GM12878 (cell line): ENCODE data around the gene ZNF646. TPM values are rescaled to one million over a fixed set of nuclear protein-coding genes. Genes with fewer than 3 reads are reported as not detected.
A peak's percentile ranks its signal among the peaks of the same experiment; 100 is the strongest.

Source experiments
- ATAC-seq: fragments of 200-7000 bp; cut with Tn5 transposase; 3 replicates; pipeline ENCODE4 v1.9.1; 2020; ENCODE audit warnings: mild to moderate bottlenecking, moderate library complexity
- BruUV-seq: library from RNA; stranded (reverse); fragments of 400-500 nt; replicated peaks from 2 replicates; lab custom pipeline; 2021; lab: Mats Ljungman, UMichigan
- CTCF ChIA-PET: fragments of 300-600 bp; sonication (Branson Sonifier 250); formaldehyde crosslinking; extraction: SDS; loops from one replicate; lab custom pipeline; 2021; ENCODE audit warnings: inconsistent platforms; lab: Yijun Ruan, JAX
- POLR2A ChIA-PET: fragments of 350-600 bp; formaldehyde crosslinking; extraction: SDS; loops from one replicate; lab custom pipeline; 2021; ENCODE audit warnings: inconsistent platforms; lab: Charles Lee
- RAD21 ChIA-PET: fragments of 300-600 bp; sonication (Branson Sonifier 250); formaldehyde crosslinking; loops from one replicate; lab custom pipeline; 2023; ENCODE audit warnings: antibody characterized with exemption; ENCODE audit not compliant: unreplicated experiment; lab: Charles Lee
- SMC1A ChIA-PET: fragments of 300-600 bp; sonication (Branson Sonifier 250); formaldehyde crosslinking; loops from one replicate; lab custom pipeline; 2023; ENCODE audit not compliant: unreplicated experiment, uncharacterized antibody; lab: Charles Lee
- DNase-seq: peaks from one replicate; pipeline ENCODE4 v3.0.0-alpha.2; 2011; ENCODE audit warnings: low read depth, low spot score
- FAIRE-seq: peaks from 3 replicates; lab custom pipeline; 2011; peaks lifted over from hg19 to GRCh38; lab: Jason Lieb, UNC
- H2AFZ ChIP-seq: 2 replicates; pipeline ENCODE4 v1.6.0; 2011; ENCODE audit warnings: low read depth, low read length, control low read depth; ENCODE audit not compliant: control insufficient read depth
- H3K27ac ChIP-seq: 2 replicates; pipeline ENCODE4 v1.5.1; 2011; ENCODE audit warnings: control low read depth; ENCODE audit not compliant: control insufficient read depth, insufficient read depth
- H3K27me3 ChIP-seq, 2 experiments: replicated peaks in 1 of 2; 2 replicates each; pipeline versions ENCODE4 v1.6.0 to v1.6.1; 2011; ENCODE audit warnings: low read length in 1 of 2; ENCODE audit not compliant: control insufficient read depth in 2 of 2, insufficient read depth in 2 of 2
- H3K36me3 ChIP-seq, 2 experiments: 2 replicates each; pipeline ENCODE4 v1.5.1; 2011; ENCODE audit warnings: low read length in 1 of 2; ENCODE audit not compliant: control insufficient read depth in 2 of 2, insufficient read depth in 2 of 2
- H3K4me1 ChIP-seq: 2 replicates; pipeline ENCODE4 v1.6.1; 2011; ENCODE audit warnings: mild to moderate bottlenecking, low read length, moderate library complexity, mixed read lengths; ENCODE audit not compliant: control insufficient read depth, insufficient read depth
- H3K4me2 ChIP-seq: 2 replicates; pipeline ENCODE4 v1.6.0; 2011; ENCODE audit warnings: control low read depth; ENCODE audit not compliant: control insufficient read depth, insufficient read depth
- H3K4me3 ChIP-seq: fragments of 200-600 bp; sonication (generic); 2 replicates; pipeline ENCODE4 v1.5.1; 2016
- H3K79me2 ChIP-seq: 2 replicates; pipeline ENCODE4 v1.6.0; 2011; ENCODE audit warnings: low read length; ENCODE audit not compliant: control insufficient read depth, insufficient read depth
- H3K9ac ChIP-seq: 2 replicates; pipeline ENCODE4 v1.8.0; 2011; ENCODE audit warnings: low read length, control low read depth, mixed read lengths; ENCODE audit not compliant: control insufficient read depth, insufficient read depth
- H3K9me3 ChIP-seq: replicated peaks from 3 replicates; pipeline ENCODE4 v1.5.1; 2011; ENCODE audit warnings: mild to moderate bottlenecking, low read length; ENCODE audit not compliant: control insufficient read depth, insufficient read depth
- H4K20me1 ChIP-seq: 2 replicates; pipeline ENCODE4 v1.6.0; 2011; ENCODE audit not compliant: control insufficient read depth, insufficient read depth
- DPF2 ChIP-seq: fragments of 450-650 bp; IDR thresholded peaks from 2 replicates; pipeline ENCODE4 v1.6.1; 2017; ENCODE audit warnings: mild to moderate bottlenecking
- MTA2 ChIP-seq: fragments of 450-650 bp; IDR thresholded peaks from 2 replicates; pipeline ENCODE4 v1.6.1; 2016; ENCODE audit warnings: low read depth, mild to moderate bottlenecking, moderate library complexity
- NFYB ChIP-seq: IDR thresholded peaks from 2 replicates; pipeline ENCODE4 v1.6.1; 2011; ENCODE audit warnings: low read depth, mild to moderate bottlenecking, low read length, improper control_type of control experiment, moderate library complexity; ENCODE audit not compliant: insufficient read depth
- NR2F1 ChIP-seq: fragments of 450-650 bp; conservative IDR thresholded peaks from 2 replicates; pipeline ENCODE4 v1.6.1; 2017; ENCODE audit warnings: mild to moderate bottlenecking
- RUNX3 ChIP-seq: IDR thresholded peaks from 2 replicates; pipeline ENCODE4 v1.6.1; 2012; ENCODE audit warnings: low read length, inconsistent platforms
- SUZ12 ChIP-seq: fragments of 200-600 bp; sonication (generic); IDR thresholded peaks from one replicate; pipeline ENCODE4 v1.6.1; 2018; ENCODE audit warnings: antibody characterized with exemption, mild to moderate bottlenecking; ENCODE audit not compliant: unreplicated experiment
- TCF7 ChIP-seq: IDR thresholded peaks from 2 replicates; pipeline ENCODE4 v1.6.1; 2014; ENCODE audit warnings: antibody characterized with exemption, borderline replicate concordance
- ZNF207 ChIP-seq: fragments of 450-650 bp; IDR thresholded peaks from 2 replicates; pipeline ENCODE4 v1.6.1; 2014; ENCODE audit warnings: antibody characterized with exemption, mild to moderate bottlenecking, borderline replicate concordance
- WGBS: methylation state at CpG from one replicate; pipeline ENCODE4 v1.1.6; 2016; ENCODE audit warnings: low lambda C conversion rate; ENCODE audit not compliant: insufficient replicate concordance, insufficient coverage; ENCODE audit errors: missing lambda C conversion rate; 5-methylcytosine and 5-hydroxymethylcytosine counted together
- in situ Hi-C: fragments of 300-500 bp; cut with MboI; formaldehyde crosslinking; loops from 9 replicates; pipeline ENCODE4 v1.14.3; 2018; ENCODE audit warnings: mixed read lengths
- intact Hi-C: fragments of 100-400 bp; cut with micrococcal nuclease; formaldehyde crosslinking; loops from one replicate; pipeline ENCODE4 v1.14.2; 2022; ENCODE audit not compliant: unreplicated experiment
- polyA plus RNA-seq, 11 experiments: library from polyadenylated mRNA; depleted of rRNA in 4 of 11; unstranded in 6 of 11; stranded (reverse) in 5 of 11; fragments of >200 nt; fragmentation: Nextera tagmentation in 4 of 11; fragmentation: Illumina TruSeq in 1 of 11; extraction: Ambion mirVana in 4 of 11; extraction: Trizol in 1 of 11; gene quantifications; 1 replicate in 1 of 11; 2 replicates in 10 of 11; pipeline versions ENCODE4 v1.2.1 to v1.2.3, GENCODE V29; 2011 to 2016; ENCODE audit warnings: inconsistent platforms in 2 of 11, missing spikeins in 2 of 11, low read depth in 1 of 11
- total RNA-seq, 4 experiments: library from RNA; depleted of rRNA in 3 of 4; stranded (reverse); fragments of >200 nt in 3 of 4; fragmentation: Illumina TruSeq in 1 of 4; extraction: Trizol in 1 of 4; gene quantifications; 2 replicates each; pipeline versions ENCODE4 v1.2.1 to v1.2.3, GENCODE V29; 2013 to 2021
- TF ChIP-seq, protein P1 (sequence below): IDR thresholded peaks from 2 replicates; pipeline ENCODE4 v1.6.1; 2011; ENCODE audit warnings: borderline replicate concordance, low read depth, mild to moderate bottlenecking, moderate library complexity, mixed read lengths, low read length; ENCODE audit not compliant: insufficient read depth; ENCODE audit errors: extremely low read length
- TF ChIP-seq, protein P2 (sequence below): fragments of 450-650 bp; IDR thresholded peaks from 2 replicates; pipeline ENCODE4 v1.6.1; 2017; ENCODE audit warnings: mild to moderate bottlenecking
- TF ChIP-seq, protein P3 (sequence below): fragments of 450-650 bp; IDR thresholded peaks from 2 replicates; pipeline ENCODE4 v1.6.1; 2017; ENCODE audit warnings: low read depth, mild to moderate bottlenecking, moderate library complexity
- TF ChIP-seq, protein P4 (sequence below): fragments of 450-650 bp; IDR thresholded peaks from 2 replicates; pipeline ENCODE4 v1.6.1; 2017; ENCODE audit warnings: antibody characterized with exemption, mild to moderate bottlenecking, moderate library complexity

ZNF646 gene
- total and polyA plus RNA-seq, 10 of the 15 experiments (the other 5 are each of a cell fraction or from before 2014, with no cell fraction given): 0.10 to 21.8 (median 6.4) TPM

DNA sequence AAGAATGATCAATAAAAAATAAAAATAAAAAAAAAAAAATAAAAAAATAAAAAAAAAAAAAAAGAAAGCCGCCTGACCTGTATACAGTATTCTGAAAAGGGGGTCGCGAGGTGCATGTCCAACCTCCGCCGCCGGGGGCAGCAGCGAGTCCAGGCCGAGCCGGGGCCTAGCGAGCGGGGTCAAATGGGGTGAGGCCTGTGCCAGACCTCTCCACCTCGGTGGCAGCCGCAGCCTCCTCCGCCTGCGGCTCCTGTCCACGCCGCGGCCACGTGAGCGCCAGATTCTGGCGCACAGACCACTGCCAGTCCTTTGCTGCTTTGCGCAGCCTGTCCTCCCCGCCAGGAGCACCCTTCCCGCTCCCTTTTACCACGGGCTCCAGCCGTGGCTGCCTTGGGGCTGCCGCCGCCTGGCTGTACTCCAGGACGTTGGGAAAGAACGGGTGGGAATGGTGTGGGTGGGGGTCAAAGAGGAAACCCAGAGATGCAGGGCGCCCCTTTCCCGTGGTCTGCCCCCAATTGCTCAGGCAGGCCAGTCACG is 31.5 kb downstream of the ZNF646 start:
- DNase-seq: no peak
- ChIA-PET RAD21 (no interaction called here), SMC1A (no interaction called here), CTCF (no interaction called here), POLR2A (no interaction called here)
- 20% methylated on average over 32 of the region's 33 CpGs for WGBS
- Histone ChIP-seq H3K4me1 (peaks cover 22% of the 10 kb centered on the region), H3K9ac (no peak overlapping the region), H4K20me1 (no peaks in the 10 kb centered on the region), H2AFZ (peak overlapping the region; percentile 94), H3K36me3 (no peaks in the 10 kb centered on the region; a peak in 1 of 4 replicates), H3K4me2 (peak overlapping the region; percentile 68; the same call in 1 of the 2 replicates), H3K27me3 (no peaks in the 10 kb centered on the region), H3K9me3 (no peaks in the 10 kb centered on the region), H3K4me3 (no peak overlapping the region), H3K27ac (peak overlapping the region; percentile 39; the same call in 1 of the 2 replicates), H3K79me2 (peaks cover 13% of the 10 kb centered on the region)
- FAIRE-seq: no peak
- peak; percentile 61 for ATAC-seq
- intact Hi-C loops (loop anchor here (5.0 kb wide), 1 partner anchor 37 kb away; no protein-coding TSS in a partner anchor), in situ Hi-C loops (no loop called here)
- no TSS peak for BruUV-seq
- TF ChIP-seq NFYB (no peak), NR2F1 (peak; percentile 97), SUZ12 (no peak), MTA2 (peak; percentile 16; the same call in 1 of the 2 replicates), DPF2 (0 out of 2 replicates have a peak, but pooled peaks have one; percentile 24), RUNX3 (peak; percentile 32), TCF7 (no peak), ZNF207 (0 out of 2 replicates have a peak, but pooled peaks have one; percentile 27)
- TF ChIP-seq, protein P1, sequence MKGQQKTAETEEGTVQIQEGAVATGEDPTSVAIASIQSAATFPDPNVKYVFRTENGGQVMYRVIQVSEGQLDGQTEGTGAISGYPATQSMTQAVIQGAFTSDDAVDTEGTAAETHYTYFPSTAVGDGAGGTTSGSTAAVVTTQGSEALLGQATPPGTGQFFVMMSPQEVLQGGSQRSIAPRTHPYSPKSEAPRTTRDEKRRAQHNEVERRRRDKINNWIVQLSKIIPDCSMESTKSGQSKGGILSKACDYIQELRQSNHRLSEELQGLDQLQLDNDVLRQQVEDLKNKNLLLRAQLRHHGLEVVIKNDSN: peak; percentile 13
- TF ChIP-seq, protein P2, sequence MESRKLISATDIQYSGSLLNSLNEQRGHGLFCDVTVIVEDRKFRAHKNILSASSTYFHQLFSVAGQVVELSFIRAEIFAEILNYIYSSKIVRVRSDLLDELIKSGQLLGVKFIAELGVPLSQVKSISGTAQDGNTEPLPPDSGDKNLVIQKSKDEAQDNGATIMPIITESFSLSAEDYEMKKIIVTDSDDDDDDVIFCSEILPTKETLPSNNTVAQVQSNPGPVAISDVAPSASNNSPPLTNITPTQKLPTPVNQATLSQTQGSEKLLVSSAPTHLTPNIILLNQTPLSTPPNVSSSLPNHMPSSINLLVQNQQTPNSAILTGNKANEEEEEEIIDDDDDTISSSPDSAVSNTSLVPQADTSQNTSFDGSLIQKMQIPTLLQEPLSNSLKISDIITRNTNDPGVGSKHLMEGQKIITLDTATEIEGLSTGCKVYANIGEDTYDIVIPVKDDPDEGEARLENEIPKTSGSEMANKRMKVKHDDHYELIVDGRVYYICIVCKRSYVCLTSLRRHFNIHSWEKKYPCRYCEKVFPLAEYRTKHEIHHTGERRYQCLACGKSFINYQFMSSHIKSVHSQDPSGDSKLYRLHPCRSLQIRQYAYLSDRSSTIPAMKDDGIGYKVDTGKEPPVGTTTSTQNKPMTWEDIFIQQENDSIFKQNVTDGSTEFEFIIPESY: peak; percentile 80; the same call in 1 of the 2 replicates
- TF ChIP-seq, protein P3, sequence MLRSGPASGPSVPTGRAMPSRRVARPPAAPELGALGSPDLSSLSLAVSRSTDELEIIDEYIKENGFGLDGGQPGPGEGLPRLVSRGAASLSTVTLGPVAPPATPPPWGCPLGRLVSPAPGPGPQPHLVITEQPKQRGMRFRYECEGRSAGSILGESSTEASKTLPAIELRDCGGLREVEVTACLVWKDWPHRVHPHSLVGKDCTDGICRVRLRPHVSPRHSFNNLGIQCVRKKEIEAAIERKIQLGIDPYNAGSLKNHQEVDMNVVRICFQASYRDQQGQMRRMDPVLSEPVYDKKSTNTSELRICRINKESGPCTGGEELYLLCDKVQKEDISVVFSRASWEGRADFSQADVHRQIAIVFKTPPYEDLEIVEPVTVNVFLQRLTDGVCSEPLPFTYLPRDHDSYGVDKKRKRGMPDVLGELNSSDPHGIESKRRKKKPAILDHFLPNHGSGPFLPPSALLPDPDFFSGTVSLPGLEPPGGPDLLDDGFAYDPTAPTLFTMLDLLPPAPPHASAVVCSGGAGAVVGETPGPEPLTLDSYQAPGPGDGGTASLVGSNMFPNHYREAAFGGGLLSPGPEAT: no peak
- TF ChIP-seq, protein P4, sequence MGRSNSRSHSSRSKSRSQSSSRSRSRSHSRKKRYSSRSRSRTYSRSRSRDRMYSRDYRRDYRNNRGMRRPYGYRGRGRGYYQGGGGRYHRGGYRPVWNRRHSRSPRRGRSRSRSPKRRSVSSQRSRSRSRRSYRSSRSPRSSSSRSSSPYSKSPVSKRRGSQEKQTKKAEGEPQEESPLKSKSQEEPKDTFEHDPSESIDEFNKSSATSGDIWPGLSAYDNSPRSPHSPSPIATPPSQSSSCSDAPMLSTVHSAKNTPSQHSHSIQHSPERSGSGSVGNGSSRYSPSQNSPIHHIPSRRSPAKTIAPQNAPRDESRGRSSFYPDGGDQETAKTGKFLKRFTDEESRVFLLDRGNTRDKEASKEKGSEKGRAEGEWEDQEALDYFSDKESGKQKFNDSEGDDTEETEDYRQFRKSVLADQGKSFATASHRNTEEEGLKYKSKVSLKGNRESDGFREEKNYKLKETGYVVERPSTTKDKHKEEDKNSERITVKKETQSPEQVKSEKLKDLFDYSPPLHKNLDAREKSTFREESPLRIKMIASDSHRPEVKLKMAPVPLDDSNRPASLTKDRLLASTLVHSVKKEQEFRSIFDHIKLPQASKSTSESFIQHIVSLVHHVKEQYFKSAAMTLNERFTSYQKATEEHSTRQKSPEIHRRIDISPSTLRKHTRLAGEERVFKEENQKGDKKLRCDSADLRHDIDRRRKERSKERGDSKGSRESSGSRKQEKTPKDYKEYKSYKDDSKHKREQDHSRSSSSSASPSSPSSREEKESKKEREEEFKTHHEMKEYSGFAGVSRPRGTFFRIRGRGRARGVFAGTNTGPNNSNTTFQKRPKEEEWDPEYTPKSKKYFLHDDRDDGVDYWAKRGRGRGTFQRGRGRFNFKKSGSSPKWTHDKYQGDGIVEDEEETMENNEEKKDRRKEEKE: no peak
